ENCODE data around the gene SPRR2E.

DNA sequence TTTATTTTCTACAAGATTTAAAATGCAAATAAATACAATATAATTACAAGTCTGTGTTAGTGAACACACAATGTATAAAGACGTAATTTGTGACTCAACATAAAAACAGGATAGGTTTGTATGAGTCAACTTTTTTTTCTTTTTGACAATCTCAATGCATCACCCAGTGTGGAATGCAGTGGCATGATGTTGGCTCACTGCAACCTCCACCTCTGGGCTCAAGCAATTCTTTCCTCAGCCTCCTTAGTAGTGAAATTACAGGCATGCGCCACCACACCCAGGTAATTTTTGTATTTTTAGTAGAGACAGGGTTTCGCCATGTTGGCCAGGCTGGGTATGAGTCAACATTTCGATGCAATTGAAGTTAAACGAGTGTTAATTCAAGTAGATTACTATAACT lies 5.9 kb upstream of the SPRR2E start:
- no peak for TF ChIP-seq TAF1 (IDR thresholded peaks at IDR 0.05; ENCODE audit: borderline replicate concordance, insufficient read depth, low read length)
- no peak for TF ChIP-seq POLR2AphosphoS5 (IDR thresholded peaks at IDR 0.05; ENCODE audit: low read depth, low read length)
